Fibroblast of lung (primary cell): Measurements from ENCODE around the gene MYBL2. TPM values are rescaled to one million over a fixed set of nuclear protein-coding genes. Genes with fewer than 3 reads are reported as not detected.

Experiments used
- DNase-seq, 2 donors: peaks; one replicate each; pipeline versions ENCODE4 v3.0.0 to v3.0.0-alpha.2; 2010; ENCODE audit warnings: low read depth in 2 of 2
- H2AFZ ChIP-seq: 2 replicates; pipeline ENCODE4 v1.5.1; 2012; ENCODE audit warnings: low read length, control low read depth, inconsistent platforms
- H3K27ac ChIP-seq: 2 replicates; pipeline ENCODE4 v1.5.1; 2011; ENCODE audit warnings: low read length, control low read depth; ENCODE audit not compliant: insufficient read depth
- H3K27me3 ChIP-seq: 2 replicates; pipeline ENCODE4 v1.5.1; 2011; ENCODE audit warnings: mild to moderate bottlenecking, low read length; ENCODE audit not compliant: control insufficient read depth, insufficient read depth
- H3K36me3 ChIP-seq: 2 replicates; pipeline ENCODE4 v1.5.1; 2011; ENCODE audit warnings: low read length; ENCODE audit not compliant: control insufficient read depth, insufficient read depth
- H3K4me1 ChIP-seq: 2 replicates; pipeline ENCODE4 v1.5.1; 2011; ENCODE audit warnings: low read length; ENCODE audit not compliant: control insufficient read depth, insufficient read depth; ENCODE audit errors: extremely low read depth
- H3K4me2 ChIP-seq: 2 replicates; pipeline ENCODE4 v1.5.1; 2011; ENCODE audit warnings: low read length, control low read depth; ENCODE audit not compliant: insufficient read depth; ENCODE audit errors: extremely low read depth
- H3K4me3 ChIP-seq, 4 experiments: fragments of 200-600 bp in 1 of 4; sonication (generic) in 1 of 4; replicated peaks in 1 of 4; 2 replicates each; pipeline ENCODE4 v1.5.1; 2011 to 2016; ENCODE audit warnings: low read length in 4 of 4, low read depth in 3 of 4, mild to moderate bottlenecking in 3 of 4, control low read depth in 2 of 4, inconsistent platforms in 1 of 4, mixed read lengths in 1 of 4; ENCODE audit not compliant: insufficient read depth in 1 of 4; ENCODE audit errors: control extremely low read depth in 1 of 4
- H3K79me2 ChIP-seq: 2 replicates; pipeline ENCODE4 v1.5.1; 2012; ENCODE audit warnings: mild to moderate bottlenecking, low read length, inconsistent platforms; ENCODE audit not compliant: control insufficient read depth, insufficient read depth
- H3K9ac ChIP-seq: 2 replicates; pipeline ENCODE4 v1.5.1; 2011; ENCODE audit warnings: mild to moderate bottlenecking, low read length, control low read depth; ENCODE audit not compliant: insufficient read depth
- H3K9me3 ChIP-seq: 2 replicates; pipeline ENCODE4 v1.5.1; 2012; ENCODE audit warnings: low read depth, low read length; ENCODE audit not compliant: control insufficient read depth, insufficient read depth
- H4K20me1 ChIP-seq: 2 replicates; pipeline ENCODE4 v1.5.1; 2011; ENCODE audit warnings: low read length; ENCODE audit not compliant: control insufficient read depth, insufficient read depth; ENCODE audit errors: extremely low read depth
- EZH2 ChIP-seq: IDR thresholded peaks from 2 replicates; pipeline ENCODE4 v1.5.1; 2012; ENCODE audit warnings: low read length, control low read depth, mild to moderate bottlenecking; ENCODE audit errors: missing control alignments
- polyA plus RNA-seq, 2 donors: library from polyadenylated mRNA; depleted of rRNA in 1 of 2; stranded (reverse) in 1 of 2; unstranded in 1 of 2; fragments of >200 nt; gene quantifications; 2 replicates each; pipeline ENCODE4 v1.2.1, GENCODE V29; 2011 to 2012; ENCODE audit warnings: missing spikeins in 1 of 2
- total RNA-seq: library from RNA; depleted of rRNA; stranded (reverse); fragments of >200 nt; gene quantifications from 2 replicates; pipeline ENCODE4 v1.2.1, GENCODE V29; 2014
- TF ChIP-seq, protein P1 (sequence below), 2 donors: IDR thresholded peaks in 1 of 2; conservative IDR thresholded peaks in 1 of 2; 1 replicate in 1 of 2; 2 replicates in 1 of 2; pipeline ENCODE4 v1.5.1; 2011 to 2012; ENCODE audit warnings: low read length in 2 of 2, control low read depth in 1 of 2, inconsistent platforms in 1 of 2, low read depth in 1 of 2, mild to moderate bottlenecking in 1 of 2

MYBL2 gene
- total and polyA plus RNA-seq, 2 donors (not counting 1 experiment from before 2014, with no cell fraction given) = 1.2 to 2.7 TPM

DNA sequence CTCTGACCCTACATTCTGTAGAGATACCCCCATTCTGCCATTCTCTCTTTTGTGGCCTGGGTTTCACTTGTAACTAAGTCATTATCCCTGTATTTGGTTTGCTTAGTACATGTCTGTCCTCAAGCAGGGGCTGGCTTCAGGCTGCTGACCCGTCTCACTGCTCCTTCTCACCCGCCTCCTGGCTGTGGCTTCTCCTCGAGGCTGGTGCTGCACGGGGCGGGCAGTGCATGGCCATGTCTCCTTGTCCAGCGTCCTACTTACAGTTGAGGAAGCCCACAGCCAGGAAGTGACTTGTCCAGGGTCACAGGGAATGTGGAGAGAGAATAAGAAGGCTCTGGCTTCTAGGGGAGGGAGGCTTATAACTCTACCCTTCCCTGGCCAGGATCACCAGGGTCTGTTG, 48.6 kb downstream of the MYBL2 start:
- no peak for DNase-seq
- TF ChIP-seq, protein P1, sequence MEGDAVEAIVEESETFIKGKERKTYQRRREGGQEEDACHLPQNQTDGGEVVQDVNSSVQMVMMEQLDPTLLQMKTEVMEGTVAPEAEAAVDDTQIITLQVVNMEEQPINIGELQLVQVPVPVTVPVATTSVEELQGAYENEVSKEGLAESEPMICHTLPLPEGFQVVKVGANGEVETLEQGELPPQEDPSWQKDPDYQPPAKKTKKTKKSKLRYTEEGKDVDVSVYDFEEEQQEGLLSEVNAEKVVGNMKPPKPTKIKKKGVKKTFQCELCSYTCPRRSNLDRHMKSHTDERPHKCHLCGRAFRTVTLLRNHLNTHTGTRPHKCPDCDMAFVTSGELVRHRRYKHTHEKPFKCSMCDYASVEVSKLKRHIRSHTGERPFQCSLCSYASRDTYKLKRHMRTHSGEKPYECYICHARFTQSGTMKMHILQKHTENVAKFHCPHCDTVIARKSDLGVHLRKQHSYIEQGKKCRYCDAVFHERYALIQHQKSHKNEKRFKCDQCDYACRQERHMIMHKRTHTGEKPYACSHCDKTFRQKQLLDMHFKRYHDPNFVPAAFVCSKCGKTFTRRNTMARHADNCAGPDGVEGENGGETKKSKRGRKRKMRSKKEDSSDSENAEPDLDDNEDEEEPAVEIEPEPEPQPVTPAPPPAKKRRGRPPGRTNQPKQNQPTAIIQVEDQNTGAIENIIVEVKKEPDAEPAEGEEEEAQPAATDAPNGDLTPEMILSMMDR (conservative IDR thresholded peaks at IDR 0.05 in 1 of 2, IDR thresholded peaks at IDR 0.05 in 1 of 2; ENCODE audit: low read depth in 1 of 2, low read length in 2 of 2) = no peak
- TF ChIP-seq EZH2 = no peak
- Histone ChIP-seq H2AFZ (no peak overlapping the region), H3K27ac (no peak overlapping the region), H3K9me3 (no peaks in the 10 kb centered on the region), H3K4me1 (no peaks in the 10 kb centered on the region), H4K20me1 (no peaks in the 10 kb centered on the region), H3K4me2 (no peak overlapping the region), H3K36me3 (no peaks in the 10 kb centered on the region), H3K27me3 (no peaks in the 10 kb centered on the region), H3K79me2 (no peaks in the 10 kb centered on the region), H3K9ac (no peak overlapping the region), H3K4me3 (no peak overlapping the region)

DNA sequence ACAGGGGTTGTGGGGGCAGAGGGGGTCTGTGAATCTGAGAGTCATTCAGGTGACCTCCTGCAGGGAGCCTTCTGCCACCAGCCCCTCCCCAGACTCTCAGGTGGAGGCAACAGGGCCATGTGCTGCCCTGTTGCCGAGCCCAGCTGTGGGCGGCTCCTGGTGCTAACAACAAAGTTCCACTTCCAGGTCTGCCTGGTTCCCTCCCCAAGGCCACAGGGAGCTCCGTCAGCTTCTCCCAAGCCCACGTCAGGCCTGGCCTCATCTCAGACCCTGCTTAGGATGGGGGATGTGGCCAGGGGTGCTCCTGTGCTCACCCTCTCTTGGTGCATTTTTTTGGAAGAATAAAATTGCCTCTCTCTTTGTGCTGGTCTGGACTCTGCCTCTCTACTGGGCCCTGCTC, 49.2 kb downstream of the MYBL2 start:
- Histone ChIP-seq H3K79me2 (no peaks in the 10 kb centered on the region), H2AFZ (no peak overlapping the region), H3K4me2 (no peak overlapping the region), H3K36me3 (no peaks in the 10 kb centered on the region), H3K9me3 (no peaks in the 10 kb centered on the region), H3K27ac (no peak overlapping the region), H3K27me3 (no peaks in the 10 kb centered on the region), H4K20me1 (no peaks in the 10 kb centered on the region), H3K9ac (no peak overlapping the region), H3K4me1 (no peaks in the 10 kb centered on the region), H3K4me3 (no peak overlapping the region)
- no peak for DNase-seq
- no peak for TF ChIP-seq EZH2
- TF ChIP-seq, protein P1 (conservative IDR thresholded peaks at IDR 0.05 in 1 of 2, IDR thresholded peaks at IDR 0.05 in 1 of 2; ENCODE audit: low read depth in 1 of 2, low read length in 2 of 2) = no peak

DNA sequence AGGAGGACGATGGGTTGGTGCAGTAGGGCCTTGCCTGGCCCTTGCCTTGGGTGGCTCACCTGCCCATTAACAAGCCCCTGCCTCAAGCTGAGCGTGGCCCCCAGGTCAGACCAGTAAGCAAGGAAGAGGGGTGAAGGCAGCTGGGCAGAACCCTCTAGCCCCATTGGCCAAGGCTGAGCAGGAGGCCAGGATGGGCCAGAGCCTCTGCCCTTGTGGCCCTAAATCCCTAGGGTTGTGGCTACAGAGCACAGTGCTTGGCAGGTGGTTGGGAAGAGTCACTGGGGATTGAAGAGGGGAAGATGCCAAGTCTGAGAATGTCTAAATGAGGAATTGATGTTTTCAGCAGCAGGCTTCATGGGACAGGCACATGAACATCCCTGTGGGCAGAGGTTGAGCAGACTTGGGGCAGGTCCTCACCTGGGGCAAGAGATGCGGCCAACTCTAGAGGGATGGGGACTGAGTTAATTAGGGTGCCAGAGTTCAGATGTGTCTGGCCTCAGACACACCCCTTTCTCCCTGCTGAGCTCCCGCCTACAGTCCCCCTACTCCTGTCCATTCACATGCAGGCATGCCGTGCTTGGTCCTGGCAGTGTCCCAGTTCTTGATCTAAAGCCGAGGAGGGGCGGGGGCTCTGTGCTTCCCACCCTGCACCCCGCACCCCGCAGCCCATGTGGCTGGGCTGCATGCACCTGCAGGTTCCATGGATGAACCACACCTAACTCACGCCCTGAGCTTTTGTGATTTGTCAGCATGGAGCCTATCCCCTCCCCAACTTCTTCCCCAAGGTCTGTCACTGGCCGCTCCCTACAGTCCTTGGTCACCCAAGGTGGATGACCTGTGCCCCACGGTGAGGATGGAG, 50.1 kb downstream of the MYBL2 start:
- no peak for DNase-seq
- Histone ChIP-seq H3K9ac (no peak overlapping the region), H3K27ac (no peak overlapping the region), H4K20me1 (no peaks in the 10 kb centered on the region), H3K4me3 (no peak overlapping the region), H3K9me3 (no peaks in the 10 kb centered on the region), H3K79me2 (no peaks in the 10 kb centered on the region), H3K36me3 (no peaks in the 10 kb centered on the region), H3K4me2 (no peak overlapping the region), H3K4me1 (no peaks in the 10 kb centered on the region), H2AFZ (no peak overlapping the region), H3K27me3 (no peaks in the 10 kb centered on the region)
- TF ChIP-seq, protein P1 (conservative IDR thresholded peaks at IDR 0.05 in 1 of 2, IDR thresholded peaks at IDR 0.05 in 1 of 2; ENCODE audit: low read depth in 1 of 2, low read length in 2 of 2) = no peak
- TF ChIP-seq EZH2 = no peak
